Stimulated activated CD4-positive, alpha-beta T cell treated with anti-CD3 and anti-CD28 coated beads, TNF-alpha, amount 100 ng/mL, for 4 hours (primary cell): ENCODE data around the gene RIPPLY3.
A peak's percentile ranks its signal among the peaks of the same experiment; 100 is the strongest.

ENCODE experiments used
- DNase-seq, 3 experiments: peaks; one replicate each; pipeline ENCODE4 v3.0.0-alpha.2; 2020; ENCODE audit warnings: low read depth in 3 of 3

The RIPPLY3 gene

GRCh38 chr21:37006486-37007291 is at the start of gene RIPPLY3:
TSS of gene RIPPLY3 (plus strand) at chr21:37006702. CDS start at chr21:37006773, 71 bp downstream.
- DNase-seq, result no peak

GRCh38 chr21:36959020-36959835 is 47.3 kb upstream of the RIPPLY3 start:
- DNase-seq, result no peak

DNA sequence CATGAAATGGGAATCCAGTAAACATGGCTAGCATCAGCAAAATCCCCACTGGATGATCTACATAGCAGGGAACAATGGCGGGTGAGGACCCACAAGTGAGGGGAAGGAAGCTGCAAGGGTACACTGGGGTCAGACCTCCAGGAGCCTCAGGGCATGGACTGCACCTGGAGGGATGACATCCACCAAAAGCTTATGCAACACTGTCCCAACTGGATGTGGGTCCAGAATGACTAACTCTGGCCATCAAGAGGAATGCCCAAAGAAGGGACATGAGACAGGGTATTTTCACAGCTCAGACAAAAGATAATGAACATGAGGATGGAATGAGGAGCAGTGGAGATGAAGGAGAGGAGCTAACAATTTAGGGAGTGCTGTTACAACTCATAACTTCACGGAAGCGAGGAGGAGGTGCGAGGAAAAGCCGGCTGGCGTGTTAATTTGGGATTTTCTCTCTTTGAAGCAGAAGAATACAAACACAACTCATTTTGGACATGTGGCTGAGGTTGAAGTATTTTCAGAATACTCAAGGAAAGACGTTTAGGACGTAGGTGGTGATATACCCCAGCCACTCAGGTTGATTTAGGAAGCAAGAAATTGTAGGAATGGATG is 45.7 kb upstream of the RIPPLY3 start:
- DNase-seq, result no peak

- DNase-seq, result no peak
Observed at GRCh38 chr21:36962098-36962780, 44.3 kb upstream of the RIPPLY3 start.

DNA sequence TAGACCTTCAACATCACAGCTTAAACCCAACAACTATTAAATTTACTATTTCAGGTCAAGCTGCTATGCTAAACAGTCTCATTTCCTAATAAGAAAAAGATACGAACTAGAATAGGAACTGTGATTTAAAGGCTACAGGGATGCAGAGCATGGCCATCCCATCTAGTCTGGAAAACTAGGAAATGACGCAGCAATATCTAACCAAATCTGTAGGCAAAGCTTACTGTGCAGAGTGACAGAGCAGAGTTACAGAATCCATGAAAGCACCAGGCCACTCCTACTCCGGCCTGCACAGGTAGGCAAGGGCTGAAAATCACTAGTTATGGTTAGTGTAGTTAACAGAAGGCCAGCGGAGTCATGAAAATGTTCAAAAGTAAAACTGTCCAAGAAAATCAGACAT is 42.1 kb upstream of the RIPPLY3 start:
- no peak for DNase-seq

DNA sequence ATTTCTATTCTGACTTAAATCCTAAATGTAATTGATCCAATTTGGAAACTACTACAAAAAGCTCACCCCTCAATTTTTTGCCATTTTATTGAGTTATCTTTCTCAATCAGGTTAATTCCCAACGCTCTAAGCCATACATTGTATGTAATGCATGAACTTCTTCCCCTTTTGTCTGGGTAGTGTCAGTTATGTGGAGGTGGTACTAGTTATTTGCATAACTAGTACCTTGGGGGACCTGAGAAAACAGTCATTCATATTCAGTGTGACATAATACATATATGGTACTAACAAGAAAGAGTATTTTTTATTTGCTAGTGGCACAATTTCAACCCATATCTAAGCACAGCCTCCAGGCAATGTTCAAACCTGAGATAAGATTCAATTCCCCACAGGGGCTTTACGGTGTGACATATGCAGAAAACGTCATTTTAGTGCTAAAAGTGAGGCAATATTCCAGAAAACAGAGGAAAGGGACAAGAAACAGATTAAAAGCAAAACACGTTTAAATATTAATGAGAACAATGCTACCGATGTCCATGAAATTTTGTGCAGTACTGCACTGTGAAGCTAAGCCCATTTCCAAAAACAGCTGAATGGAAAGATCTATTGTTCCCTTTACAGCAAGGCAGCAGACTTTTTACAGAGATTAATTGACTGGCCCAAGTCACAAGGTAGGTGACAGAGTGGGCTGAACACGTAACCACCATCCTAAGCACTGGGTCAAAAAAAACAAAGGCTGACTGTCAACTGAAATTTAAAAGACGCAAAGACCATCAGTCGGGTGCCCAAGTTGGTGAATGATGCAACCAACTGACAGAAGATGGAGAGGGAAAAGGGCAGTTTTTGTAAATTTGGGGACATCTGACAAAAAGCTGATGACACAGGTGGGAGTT is 41.4 kb upstream of the RIPPLY3 start:
- DNase-seq, result no peak

- no peak for DNase-seq
Observed at GRCh38 chr21:36965720-36966065, 40.8 kb upstream of the RIPPLY3 start.

DNA sequence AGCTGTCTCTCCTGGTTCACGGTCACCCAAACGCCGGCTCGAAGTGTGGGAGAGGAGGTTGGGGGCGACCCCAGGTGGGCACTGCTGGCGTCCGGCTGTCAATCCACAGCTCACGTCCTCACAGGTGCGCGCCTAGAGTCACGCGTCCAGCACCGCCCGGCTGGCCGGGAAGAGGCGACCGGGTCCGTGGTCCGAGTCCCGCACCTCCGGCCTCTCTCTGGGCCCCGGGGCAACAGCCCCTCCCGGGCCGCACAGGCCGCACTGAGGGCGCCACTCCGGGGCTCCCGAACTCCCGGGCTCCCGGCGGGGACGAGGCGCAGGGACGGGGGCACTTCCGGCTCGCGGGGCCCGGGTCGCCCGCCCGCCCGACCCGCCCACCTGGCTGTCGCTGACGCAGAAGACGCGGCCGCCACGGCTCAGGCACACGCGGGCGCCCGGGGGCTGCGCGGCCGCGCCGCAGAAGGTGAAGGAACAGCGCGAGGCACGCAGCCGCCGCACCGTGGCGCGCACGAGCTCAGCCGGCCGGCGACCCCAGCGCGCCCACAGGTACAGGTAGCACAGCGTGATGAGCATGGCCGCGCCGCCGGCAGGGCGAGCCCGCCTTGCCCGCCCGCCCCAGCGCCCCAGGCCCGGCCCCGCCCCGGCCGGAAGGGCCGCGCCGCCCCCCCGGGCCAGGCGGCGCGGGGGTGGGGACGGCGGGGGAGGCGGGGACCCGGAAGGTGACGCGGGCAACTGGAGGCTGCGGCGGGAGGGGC is 40.3 kb upstream of the RIPPLY3 start, which contains the start of gene HLCS:
TSS of gene HLCS (minus strand) at position 604 of the 755 bp plus-strand sequence. CDS start at position 573, 31 bp downstream.
- DNase-seq, result peak; percentile 46 to 67 (median 65)

GRCh38 chr21:36966821-36967768 is 39.4 kb upstream of the RIPPLY3 start:
- no peak for DNase-seq

DNA sequence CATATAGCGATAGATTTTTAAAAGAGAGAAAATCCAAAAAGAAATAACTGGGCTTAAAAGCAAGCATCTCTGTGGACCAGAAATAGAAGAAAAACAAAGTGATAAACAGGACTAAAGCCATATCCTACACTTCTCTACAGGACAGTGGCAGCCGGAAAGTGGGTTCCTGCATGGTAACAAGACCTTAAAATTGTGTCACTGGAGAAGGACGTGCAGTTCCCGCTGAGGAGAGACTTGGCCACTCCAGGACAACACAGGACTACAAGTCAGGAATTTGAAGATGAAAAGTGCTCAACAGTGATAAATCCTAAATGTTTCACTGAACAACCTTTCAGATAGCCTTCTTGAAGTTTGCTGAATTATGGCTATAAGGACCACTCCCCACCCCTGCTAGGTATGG is 38.1 kb upstream of the RIPPLY3 start:
- no peak for DNase-seq

GRCh38 chr21:36968976-36969375 is 37.5 kb upstream of the RIPPLY3 start:
- DNase-seq, result no peak

GRCh38 chr21:36973986-36974850 is 32.3 kb upstream of the RIPPLY3 start:
- no peak for DNase-seq

DNA sequence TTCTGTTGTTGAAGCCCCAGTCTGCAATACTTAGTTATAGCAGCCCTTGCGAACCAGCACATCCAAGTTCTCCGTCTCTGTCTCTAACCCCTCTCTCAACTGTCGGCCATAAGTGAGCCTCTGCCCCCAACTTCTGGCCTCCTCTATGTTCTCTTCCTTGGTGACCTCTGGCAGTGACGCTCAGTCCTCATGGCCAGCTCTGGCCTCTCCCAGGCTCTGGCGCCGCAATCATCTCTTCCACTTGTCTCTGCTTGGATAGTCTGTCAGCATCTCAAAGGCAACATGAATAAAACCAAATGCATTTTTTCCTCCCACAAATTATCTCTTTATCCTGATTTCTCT is 31.7 kb upstream of the RIPPLY3 start:
- no peak for DNase-seq

GRCh38 chr21:36976228-36976861 is 30.2 kb upstream of the RIPPLY3 start:
- DNase-seq, result no peak

- DNase-seq, result peak in 1 of 3 experiments; percentile 8
Observed at GRCh38 chr21:36976882-36977651, 29.4 kb upstream of the RIPPLY3 start.

DNA sequence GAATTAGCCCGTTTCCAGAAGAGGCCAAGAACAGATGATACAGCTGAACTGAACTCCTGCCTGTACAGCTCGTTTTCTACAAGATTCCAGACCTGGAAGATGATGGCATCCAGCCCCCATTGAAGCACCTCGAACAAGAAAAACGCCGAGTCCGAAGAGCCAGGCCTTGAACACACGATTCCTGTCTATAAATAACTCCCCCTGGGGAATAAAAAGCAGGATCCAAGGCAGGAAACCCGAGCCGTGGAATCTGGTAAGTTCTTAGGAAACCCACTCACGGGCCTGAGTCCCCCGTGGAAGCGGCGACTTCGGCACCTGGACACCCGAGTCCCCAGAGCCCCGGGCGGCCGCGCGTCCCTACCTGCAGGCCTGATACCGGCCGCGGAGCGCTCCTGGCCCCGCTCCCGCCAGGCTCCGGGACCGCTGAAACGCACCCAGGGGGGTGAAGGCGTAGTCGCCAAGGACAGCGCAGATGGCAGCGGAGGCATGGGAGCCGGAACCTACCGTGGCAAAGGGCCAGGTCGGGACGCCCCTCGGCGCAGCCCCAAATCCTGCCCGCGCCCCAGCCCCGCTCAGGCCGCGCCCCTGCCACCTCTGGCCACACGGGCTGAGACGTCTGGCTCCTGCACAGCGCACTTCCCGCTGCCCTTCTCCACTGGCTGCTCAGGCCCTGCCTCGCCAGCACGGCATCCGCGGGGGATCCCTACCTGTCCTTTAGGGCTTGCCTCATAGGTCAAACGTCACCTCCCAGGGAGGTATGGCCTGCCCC is 26.0 kb upstream of the RIPPLY3 start:
- DNase-seq, result no peak
